Measurements from ENCODE around the gene PI16.

- no peak for TF ChIP-seq CTCF (IDR thresholded peaks at IDR 0.05)
- no peak for TF ChIP-seq POLR2A (IDR thresholded peaks at IDR 0.05)
Observed at GRCh38 chr6:36973190-36973589, 18.7 kb downstream of the PI16 start.

Data from esophagus squamous epithelium (tissue), 4 donors.